Fibroblast of villous mesenchyme (primary cell): Measurements from ENCODE around the gene SYNGR4. TPM values are rescaled to one million over a fixed set of nuclear protein-coding genes. Genes with fewer than 3 reads are reported as not detected.
"Not testable (repeated sequence)": the region's sequence is repeated elsewhere in the genome, so short reads cannot be mapped to it uniquely, and the experiment has no call there.

Experiments used
- DNase-seq: peaks from one replicate; pipeline ENCODE4 v3.0.0-alpha.2; 2010; ENCODE audit warnings: low read depth
- H3K4me3 ChIP-seq: 2 replicates; pipeline ENCODE4 v1.5.1; 2011; ENCODE audit warnings: low read depth, mild to moderate bottlenecking, low read length
- CTCF ChIP-seq: IDR thresholded peaks from 2 replicates; pipeline ENCODE4 v1.5.1; 2012; ENCODE audit warnings: low read depth, mild to moderate bottlenecking, low read length; ENCODE audit not compliant: insufficient read depth
- total RNA-seq: library from RNA; depleted of rRNA; stranded (reverse); fragments of >200 nt; gene quantifications from 2 replicates; pipeline ENCODE4 v1.2.3, GENCODE V29; 2012

The SYNGR4 gene
- total RNA-seq: not detected in 2 replicates

DNA sequence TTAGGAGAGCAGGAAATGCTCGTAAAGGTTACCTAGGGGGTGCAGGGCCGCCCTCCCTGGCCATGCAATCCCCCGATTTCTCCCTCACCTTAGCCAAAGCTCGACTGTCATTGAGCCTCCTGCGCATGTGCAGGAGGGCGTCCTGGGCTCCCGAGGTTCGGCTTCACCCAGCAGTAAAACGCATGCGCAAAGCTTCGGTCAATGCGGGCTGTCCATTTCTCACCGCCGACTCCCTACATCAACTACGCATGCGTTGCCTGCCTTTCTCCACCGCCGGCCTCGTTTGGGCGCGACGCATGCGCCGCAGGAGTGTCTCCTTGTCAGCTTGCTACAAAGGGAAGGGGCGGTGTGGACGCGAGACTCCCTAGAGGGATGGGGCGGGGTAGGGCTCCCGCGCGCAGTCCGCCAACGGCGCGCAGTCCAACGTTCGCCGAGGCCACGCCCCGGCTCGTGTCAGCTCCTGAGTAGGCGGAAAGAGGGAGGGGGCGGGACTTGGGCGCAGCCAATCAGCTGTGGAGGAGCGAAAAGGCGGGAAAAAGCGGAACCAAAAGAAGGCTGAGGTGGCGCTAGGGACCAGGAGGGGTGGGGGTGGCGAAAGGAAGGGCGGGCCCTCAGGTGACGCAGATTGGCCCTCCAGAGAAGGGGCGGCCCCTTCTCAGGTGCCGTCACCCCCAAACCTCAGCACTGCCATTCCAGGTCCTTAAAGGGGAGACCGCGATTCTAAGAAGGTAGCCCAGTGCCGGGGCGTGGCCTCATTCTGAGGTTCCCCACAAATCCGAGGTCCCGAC lies at the start of gene SYNGR4, which contains the start of gene TMEM143:
SYNGR4 (plus strand) TSS at position 558 of the 788 bp plus-strand sequence. CDS start 1,476 bp downstream, outside the sequence.
TMEM143 (minus strand) TSS at position 131 of the 788 bp plus-strand sequence; CDS start at position 111, 20 bp downstream.
- peak within 1 kb of the TSS; percentile 64 for H3K4me3 ChIP-seq
- no peak for TF ChIP-seq CTCF
- DNase-seq: peak; percentile 100

GRCh38 chr19:48315712-48316111 lies 48.5 kb upstream of the SYNGR4 start:
- TF ChIP-seq CTCF: no peak
- no peak overlapping the region for H3K4me3 ChIP-seq
- no peak for DNase-seq

DNA sequence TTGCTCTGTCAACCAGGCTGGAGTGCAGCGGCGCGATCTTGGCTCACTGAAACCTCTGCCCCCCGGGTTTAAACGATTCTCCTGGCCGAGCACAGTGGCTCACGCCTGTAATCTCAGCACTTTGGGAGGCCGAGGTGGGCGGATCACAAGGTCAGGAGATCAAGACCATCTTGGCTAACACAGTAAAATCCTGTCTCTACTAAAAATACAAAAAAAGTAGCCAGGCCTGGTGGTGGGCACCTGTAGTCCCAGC lies 46.5 kb upstream of the SYNGR4 start:
- H3K4me3 ChIP-seq, DNase-seq: not testable (repeated sequence)

DNA sequence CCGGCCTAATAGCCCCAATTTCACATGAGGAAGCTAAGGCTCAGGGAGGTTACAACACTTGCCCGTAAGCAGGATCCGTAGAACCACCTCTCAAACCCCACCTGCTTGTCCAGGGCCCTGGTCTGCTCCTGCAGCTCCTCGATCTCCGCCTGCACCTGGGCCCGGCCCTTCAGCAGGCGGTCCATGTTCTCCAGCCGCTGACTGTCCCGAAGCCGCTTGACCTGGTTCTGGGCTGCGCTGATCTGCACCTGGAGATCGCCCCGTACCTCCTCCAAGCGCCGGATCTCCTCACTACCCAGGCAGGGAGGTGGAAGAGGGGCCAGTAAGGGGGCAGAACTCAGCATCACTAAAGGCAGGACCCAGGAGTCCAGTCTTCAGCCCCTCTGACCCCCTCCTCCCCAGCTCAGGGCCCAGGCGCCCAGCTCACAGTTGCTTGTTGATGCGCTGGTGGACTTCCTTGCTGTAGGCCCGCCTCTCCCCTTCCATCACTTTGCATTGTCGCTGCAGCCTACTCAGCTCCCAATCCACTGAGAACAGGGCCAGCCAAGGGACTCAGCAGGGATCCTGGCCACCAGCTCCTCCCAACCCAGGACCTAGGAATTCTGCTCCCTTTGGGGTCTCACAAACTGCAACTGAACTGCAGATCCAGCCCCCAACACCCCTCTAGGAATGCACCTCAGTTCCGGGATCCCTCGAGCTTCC lies 45.7 kb upstream of the SYNGR4 start:
- no peak for TF ChIP-seq CTCF
- DNase-seq: no peak
- no peak overlapping the region for H3K4me3 ChIP-seq

- no peak overlapping the region for H3K4me3 ChIP-seq
- DNase-seq: peak; percentile 84
Observed at GRCh38 chr19:48319647-48320541, 44.3 kb upstream of the SYNGR4 start.

DNA sequence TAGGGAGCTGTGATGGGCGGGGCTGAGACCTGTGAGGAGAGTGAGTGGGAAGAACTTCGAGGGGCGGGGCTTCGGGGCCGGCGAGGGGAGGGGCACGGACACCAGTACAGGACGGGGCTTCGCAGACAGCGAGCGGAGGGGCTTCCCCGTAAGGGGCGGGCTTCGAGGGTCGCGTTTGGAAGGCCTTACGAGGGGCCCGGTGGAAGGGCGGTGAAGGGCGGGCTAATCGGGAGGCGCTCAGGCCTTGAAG lies 42.9 kb upstream of the SYNGR4 start:
- no peak for TF ChIP-seq CTCF
- DNase-seq: peak; percentile 93
- peak overlapping the region; percentile 68 for H3K4me3 ChIP-seq

More at GRCh38 chr19:48319647-48320541, 44.3 kb upstream of the SYNGR4 start:
- TF ChIP-seq CTCF: peak; percentile 80
